ENCODE measurements around the gene DENND1A.

The DENND1A gene

GRCh38 chr9:123605286-123605685, 324.6 kb downstream of the DENND1A start:
- DNase-seq: no peak

DNA sequence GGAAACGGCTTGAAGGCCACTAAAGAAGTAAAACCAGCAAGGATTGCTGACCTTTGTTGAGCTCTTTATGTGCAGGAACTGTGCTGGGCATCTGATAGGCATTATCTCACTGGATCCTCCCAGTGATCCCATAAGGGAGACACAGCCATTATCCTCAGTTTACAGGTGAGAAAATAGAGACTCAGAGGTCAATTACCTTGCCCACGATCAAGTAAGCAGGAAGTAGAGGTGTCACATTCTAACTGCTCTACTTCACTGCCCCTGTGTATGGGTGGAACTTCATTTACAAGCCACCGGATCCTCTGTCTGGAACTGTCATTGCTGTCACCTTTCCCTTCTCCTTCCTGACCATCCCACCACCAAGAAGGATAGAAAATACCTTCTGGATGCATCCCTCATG, 325.1 kb downstream of the DENND1A start:
- no peak for DNase-seq

- DNase-seq: no peak
These were observed 328.1 kb downstream of the DENND1A start for GRCh38 chr9:123601828-123602227.

- no peak for DNase-seq
These were observed 330.1 kb downstream of the DENND1A start for GRCh38 chr9:123599781-123600180.

- no peak for DNase-seq
These were observed 331.9 kb downstream of the DENND1A start for GRCh38 chr9:123597876-123598556.

- no peak for DNase-seq
These were observed 332.9 kb downstream of the DENND1A start for GRCh38 chr9:123597048-123597447.

DNA sequence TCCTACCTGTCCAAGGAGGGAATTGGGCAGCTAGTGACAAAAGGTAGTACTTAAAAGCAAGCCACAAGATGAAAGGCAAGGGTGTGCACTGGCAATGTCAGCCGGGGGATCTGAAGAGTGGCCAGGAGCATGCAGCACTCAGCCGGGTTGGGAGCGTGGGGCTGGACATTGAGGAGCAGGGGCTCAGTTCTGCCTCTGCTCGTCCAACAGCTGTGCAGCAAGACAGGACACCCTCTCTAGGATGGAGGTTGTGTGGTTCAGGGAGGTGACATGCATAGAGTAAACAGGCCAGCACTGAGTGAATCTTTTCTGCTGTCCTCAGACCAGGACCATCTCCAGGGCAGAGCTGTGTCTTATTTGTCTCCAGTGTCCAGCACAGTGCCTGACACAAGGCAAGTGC, 338.6 kb downstream of the DENND1A start:
- no peak for DNase-seq

- peak; percentile 53 for DNase-seq
These were observed 339.4 kb downstream of the DENND1A start for GRCh38 chr9:123590499-123590898.

- no peak for DNase-seq
These were observed 340.3 kb downstream of the DENND1A start for GRCh38 chr9:123589361-123590239.

GRCh38 chr9:123586275-123586674, 343.7 kb downstream of the DENND1A start:
- peak; percentile 89 for DNase-seq

- peak; percentile 66 for DNase-seq
These were observed 345.4 kb downstream of the DENND1A start for GRCh38 chr9:123584202-123585176.

DNA sequence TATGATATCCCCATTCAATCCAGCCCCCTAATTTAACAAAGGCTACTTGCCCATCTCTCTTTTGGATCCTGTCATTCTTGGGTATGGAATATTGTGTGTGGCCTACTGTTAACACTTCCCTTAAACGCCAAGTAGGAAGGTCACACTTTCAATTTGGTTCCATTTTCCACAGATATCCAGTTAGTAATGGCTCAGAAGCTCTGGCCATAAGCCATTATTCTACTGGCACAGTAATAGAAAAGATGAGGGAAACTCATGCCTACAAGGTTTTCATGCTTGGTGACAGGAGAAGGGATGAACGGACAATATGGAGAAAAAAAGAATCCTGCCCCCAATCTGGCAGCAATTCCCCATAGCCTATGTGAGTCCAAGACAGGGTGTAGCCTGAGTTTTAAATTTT, 346.3 kb downstream of the DENND1A start:
- no peak for DNase-seq

GRCh38 chr9:123571240-123571639, 358.7 kb downstream of the DENND1A start:
- no peak for DNase-seq

DNA sequence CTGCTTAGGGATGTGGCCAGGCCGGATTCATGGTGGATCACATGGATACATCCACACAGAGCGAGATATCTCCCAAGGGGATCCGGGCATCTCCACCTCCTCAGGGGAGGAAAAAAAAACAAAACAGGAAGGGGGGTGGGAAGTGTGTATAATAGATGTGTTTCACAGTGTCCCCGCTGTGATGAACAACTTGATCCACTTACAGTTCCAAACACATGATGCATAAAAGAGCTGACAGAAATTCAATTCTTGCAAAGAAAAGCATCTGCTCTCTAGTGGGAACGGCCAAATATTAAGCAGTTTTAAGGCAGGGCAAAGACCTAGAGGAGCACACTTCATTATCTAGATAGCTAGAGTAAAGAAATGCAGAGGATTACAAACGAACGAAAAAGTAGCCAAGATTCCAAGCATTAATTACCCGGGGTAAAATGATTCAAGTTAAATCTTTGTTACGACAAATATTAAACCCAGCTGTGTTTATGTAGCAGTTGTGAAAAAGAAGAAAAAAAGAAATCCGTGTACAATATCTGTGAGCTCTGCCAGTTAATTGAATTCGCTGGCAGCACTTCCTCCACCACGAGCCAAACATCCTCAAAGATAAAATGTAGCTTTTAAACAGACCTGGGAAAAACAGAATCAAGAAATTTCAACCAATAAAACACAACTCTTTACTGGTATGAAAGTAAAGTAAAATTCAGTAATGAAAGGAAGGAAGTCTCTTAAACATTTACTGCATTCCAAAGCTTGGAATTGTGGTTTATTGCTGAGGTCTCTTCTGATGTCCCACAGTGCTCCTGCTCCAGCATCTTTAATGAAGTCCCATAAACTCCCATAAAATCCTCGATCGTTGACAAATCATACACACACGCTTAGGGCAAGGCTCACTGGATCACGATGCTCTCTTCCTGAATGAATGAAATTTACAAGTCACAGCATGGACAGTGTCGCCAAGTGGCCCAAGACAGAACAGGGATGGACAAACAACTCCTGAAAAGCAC, 360.9 kb downstream of the DENND1A start:
- no peak for DNase-seq

DNA sequence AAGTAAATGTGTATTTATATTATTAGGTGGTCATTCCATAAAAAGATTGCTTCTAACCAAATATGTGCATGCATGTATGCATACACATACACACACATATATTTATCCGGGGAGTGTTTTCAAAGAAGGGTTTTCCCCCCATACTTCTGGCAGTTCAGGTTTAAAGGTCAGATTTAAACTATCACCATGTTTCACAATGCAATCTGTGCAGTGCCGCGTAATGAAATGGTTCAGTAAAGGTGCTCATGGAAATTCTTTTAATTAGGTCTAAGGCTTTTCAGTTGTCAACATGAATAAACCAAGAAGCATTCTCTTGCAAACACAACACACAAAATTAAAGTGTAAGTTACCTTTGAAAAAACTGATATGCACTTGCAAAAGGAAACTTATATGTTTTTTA, 362.9 kb downstream of the DENND1A start:
- no peak for DNase-seq

DNA sequence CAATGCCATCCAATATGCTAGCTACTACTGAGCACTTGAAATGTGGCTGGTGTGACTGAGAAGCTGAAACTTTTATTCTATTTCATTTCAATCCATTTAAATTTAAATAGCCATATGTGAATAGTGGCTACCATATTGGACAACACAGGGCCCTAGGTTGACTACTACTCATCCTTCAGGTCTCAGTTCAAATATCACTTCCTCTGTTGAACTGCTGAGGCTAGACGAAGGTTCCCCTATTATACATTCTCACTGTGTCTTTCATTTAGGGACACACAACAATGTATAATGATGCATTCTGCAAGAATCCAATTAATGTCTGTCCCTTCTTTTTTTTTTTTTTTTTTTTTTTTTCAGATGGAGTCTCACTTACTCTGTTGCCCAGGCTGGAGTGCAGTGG, 365.3 kb downstream of the DENND1A start:
- no peak for DNase-seq

DNA sequence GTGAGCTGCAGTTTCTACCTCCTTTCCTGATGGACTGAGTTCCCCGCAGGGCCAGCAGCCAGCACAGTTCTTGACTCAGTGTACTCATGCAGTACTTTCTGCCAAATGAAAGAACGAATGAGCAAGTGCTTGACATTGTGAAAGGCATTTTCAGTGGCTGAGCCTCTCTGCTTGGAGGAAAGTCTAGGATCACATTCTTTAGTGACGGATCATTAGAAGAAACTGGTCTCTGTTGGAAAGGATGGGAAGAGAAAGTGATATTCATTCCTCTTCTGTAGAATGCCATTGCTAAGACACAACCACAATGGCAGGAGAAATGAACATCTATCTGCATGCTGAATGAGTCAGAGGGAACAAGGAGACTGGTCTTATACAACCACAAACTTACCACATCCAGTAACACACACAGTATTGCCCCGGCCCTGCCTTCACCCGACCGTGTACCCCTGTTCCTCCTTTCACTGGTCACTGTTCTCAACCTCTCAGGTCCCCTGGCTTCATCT, 367.0 kb downstream of the DENND1A start:
- no peak for DNase-seq

GRCh38 chr9:123561046-123561445, 368.9 kb downstream of the DENND1A start:
- DNase-seq: peak; percentile 62

- no peak for DNase-seq
These were observed 373.2 kb downstream of the DENND1A start for GRCh38 chr9:123556464-123557435.

DNA sequence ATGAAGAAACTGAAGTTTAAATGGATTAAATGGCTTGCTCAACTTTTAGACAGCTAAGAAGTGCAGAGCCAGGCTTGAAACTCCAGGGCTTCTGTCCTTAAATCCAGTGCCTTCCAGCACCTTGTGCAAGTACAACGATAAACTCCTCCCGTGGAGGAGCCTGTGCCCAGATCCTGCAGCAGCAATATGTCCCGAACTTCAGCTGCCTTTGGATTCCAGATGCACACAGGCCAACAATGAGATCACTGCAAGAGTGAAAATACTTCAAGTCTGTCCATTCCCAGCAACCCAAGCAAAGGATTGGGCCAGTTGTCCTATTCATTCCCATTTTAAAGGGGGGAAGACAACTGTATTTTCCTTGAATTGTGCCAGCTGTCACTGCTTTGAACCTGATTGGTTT, 374.3 kb downstream of the DENND1A start:
- DNase-seq: no peak

Data from DMS79 (cell line).